Fibroblast of skin of right quadriceps (primary cell): Measurements from ENCODE around the gene ATF7IP2.
"Not testable (repeated sequence)": the region's sequence is repeated elsewhere in the genome, so short reads cannot be mapped to it uniquely, and the experiment has no call there.

ENCODE experiments used
- DNase-seq: peaks from one replicate; pipeline ENCODE4 v3.0.0-alpha.2; 2013

Gene ATF7IP2

GRCh38 chr16:10385725-10386516 lies at the start of gene ATF7IP2:
ATF7IP2 (plus strand) TSS chr16:10386061; CDS start chr16:10430621, 44,560 bp downstream.
- DNase-seq, result peak; percentile 91

- DNase-seq, result no peak
These were observed 47.4 kb upstream of the ATF7IP2 start for GRCh38 chr16:10338426-10338825.

GRCh38 chr16:10339777-10340732 lies 45.8 kb upstream of the ATF7IP2 start:
- no peak for DNase-seq

GRCh38 chr16:10343124-10343760 lies 42.6 kb upstream of the ATF7IP2 start:
- DNase-seq, result no peak

- not testable (repeated sequence) for DNase-seq
These were observed 41.2 kb upstream of the ATF7IP2 start for GRCh38 chr16:10344699-10345098.

GRCh38 chr16:10345629-10346028 lies 40.2 kb upstream of the ATF7IP2 start:
- no peak for DNase-seq

GRCh38 chr16:10349851-10350250 lies 36.0 kb upstream of the ATF7IP2 start:
- no peak for DNase-seq

GRCh38 chr16:10352262-10352661 lies 33.6 kb upstream of the ATF7IP2 start:
- no peak for DNase-seq

GRCh38 chr16:10355589-10355988 lies 30.3 kb upstream of the ATF7IP2 start:
- DNase-seq, result no peak

GRCh38 chr16:10356870-10357842 lies 28.7 kb upstream of the ATF7IP2 start:
- no peak for DNase-seq

- not testable (repeated sequence) for DNase-seq
These were observed 24.1 kb upstream of the ATF7IP2 start for GRCh38 chr16:10361747-10362076.

GRCh38 chr16:10362077-10362863 lies 23.6 kb upstream of the ATF7IP2 start:
- no peak for DNase-seq

GRCh38 chr16:10362864-10363197 lies 23.0 kb upstream of the ATF7IP2 start:
- DNase-seq, result not testable (repeated sequence)

- not testable (repeated sequence) for DNase-seq
These were observed 19.2 kb upstream of the ATF7IP2 start for GRCh38 chr16:10366619-10367018.

GRCh38 chr16:10367616-10368188 lies 18.2 kb upstream of the ATF7IP2 start:
- DNase-seq, result no peak

- DNase-seq, result no peak
These were observed 16.8 kb upstream of the ATF7IP2 start for GRCh38 chr16:10368969-10369551.

GRCh38 chr16:10370096-10370726 lies 15.7 kb upstream of the ATF7IP2 start:
- no peak for DNase-seq

GRCh38 chr16:10371592-10371991 lies 14.3 kb upstream of the ATF7IP2 start:
- DNase-seq, result no peak

- no peak for DNase-seq
These were observed 12.3 kb upstream of the ATF7IP2 start for GRCh38 chr16:10373556-10373955.

GRCh38 chr16:10376229-10376628 lies 9.6 kb upstream of the ATF7IP2 start:
- DNase-seq, result no peak
